Urinary bladder (tissue), 4 donors: ENCODE data around the gene C5AR1. TPM values are rescaled to one million over a fixed set of nuclear protein-coding genes. Genes with fewer than 3 reads are reported as not detected.

Experiments
- DNase-seq: peaks from one replicate; pipeline ENCODE4 v3.0.0-alpha.2; 2015; ENCODE audit errors: extremely low spot score
- H3K27ac ChIP-seq: one replicate; pipeline ENCODE4 v1.5.1; 2013; ENCODE audit warnings: low read depth, mild to moderate bottlenecking, moderate library complexity
- H3K36me3 ChIP-seq: one replicate; pipeline ENCODE4 v1.6.1; 2013; ENCODE audit warnings: mild to moderate bottlenecking, moderate library complexity; ENCODE audit not compliant: insufficient read depth
- H3K4me1 ChIP-seq: one replicate; pipeline ENCODE4 v1.6.1; 2013; ENCODE audit warnings: mild to moderate bottlenecking, moderate library complexity; ENCODE audit not compliant: insufficient read depth
- H3K4me3 ChIP-seq: one replicate; pipeline ENCODE4 v1.5.1; 2013; ENCODE audit warnings: low read depth, low read length
- WGBS: extraction: QIAGEN DNeasy Blood & Tissue Kit; methylation state at CpG from one replicate; pipeline ENCODE4 v1.1.7; 2013; 5-methylcytosine and 5-hydroxymethylcytosine counted together
- polyA plus RNA-seq: library from polyadenylated mRNA; stranded (reverse); fragments of 200-250 nt; gene quantifications from one replicate; pipeline ENCODE4 v1.2.3, GENCODE V29; 2013
- total RNA-seq: library from RNA; depleted of rRNA; stranded (reverse); fragments of >200 nt; gene quantifications from one replicate; pipeline ENCODE4 v1.2.3, GENCODE V29; 2014
- donor health status: healthy with polysubstance abuse.
- donor health status: healthy.

Gene C5AR1
- total and polyA plus RNA-seq, 2 donors: 1.8 to 19.0 TPM

- H3K4me1 ChIP-seq: no peaks in the 10 kb centered on the region
- no peak overlapping the region for H3K27ac ChIP-seq
- H3K36me3 ChIP-seq: no peaks in the 10 kb centered on the region
- 95% methylated on average over 3 of the region's 3 CpGs for WGBS
- H3K4me3 ChIP-seq: no peak overlapping the region
- DNase-seq: no peak
Observed at GRCh38 chr19:47306303-47306702, 3.4 kb upstream of the C5AR1 start.

- WGBS: 63% methylated on average over 8 of the region's 8 CpGs
- DNase-seq: no peak
- H3K4me3 ChIP-seq: no peak overlapping the region
Observed at GRCh38 chr19:47309038-47309437, 623 bp upstream of the C5AR1 start.

GRCh38 chr19:47310323-47310722 is 662 bp downstream of the C5AR1 start:
- H3K27ac ChIP-seq: no peak overlapping the region
- H3K36me3 ChIP-seq: no peaks in the 10 kb centered on the region
- no peaks in the 10 kb centered on the region for H3K4me1 ChIP-seq
- WGBS: 86% methylated on average over 2 of the region's 2 CpGs
- no peak for DNase-seq
- H3K4me3 ChIP-seq: no peak overlapping the region

More at GRCh38 chr19:47309038-47309437, 623 bp upstream of the C5AR1 start:
- no peak overlapping the region for H3K27ac ChIP-seq
- H3K4me1 ChIP-seq: no peaks in the 10 kb centered on the region
- no peaks in the 10 kb centered on the region for H3K36me3 ChIP-seq

- Histone ChIP-seq H3K4me1 (no peaks in the 10 kb centered on the region), H3K4me3 (no peak overlapping the region), H3K27ac (no peak overlapping the region), H3K36me3 (no peaks in the 10 kb centered on the region)
- WGBS: 14% methylated on average over 5 of the region's 5 CpGs
- DNase-seq: no peak
Observed at GRCh38 chr19:47310819-47311218, 1.2 kb downstream of the C5AR1 start.

- no peak overlapping the region for H3K4me3 ChIP-seq
- no peak for DNase-seq
- H3K27ac ChIP-seq: no peak overlapping the region
- no peaks in the 10 kb centered on the region for H3K36me3 ChIP-seq
- WGBS: 89% methylated on average over 5 of the region's 5 CpGs
- no peaks in the 10 kb centered on the region for H3K4me1 ChIP-seq
Observed at GRCh38 chr19:47312366-47313006, 2.8 kb downstream of the C5AR1 start.

GRCh38 chr19:47313754-47314295 is 4.2 kb downstream of the C5AR1 start:
- no peaks in the 10 kb centered on the region for H3K4me1 ChIP-seq
- WGBS: 84% methylated on average over 10 of the region's 10 CpGs
- H3K4me3 ChIP-seq: no peak overlapping the region
- no peak overlapping the region for H3K27ac ChIP-seq
- no peaks in the 10 kb centered on the region for H3K36me3 ChIP-seq
- DNase-seq: no peak

- Histone ChIP-seq H3K4me3 (no peak overlapping the region), H3K27ac (no peak overlapping the region), H3K36me3 (no peaks in the 10 kb centered on the region), H3K4me1 (no peaks in the 10 kb centered on the region)
- 38% methylated on average over 12 of the region's 12 CpGs for WGBS
- DNase-seq: no peak
Observed at GRCh38 chr19:47315125-47315821, 5.6 kb downstream of the C5AR1 start.

- no peak overlapping the region for H3K27ac ChIP-seq
- H3K36me3 ChIP-seq: no peaks in the 10 kb centered on the region
- no peaks in the 10 kb centered on the region for H3K4me1 ChIP-seq
- no peak overlapping the region for H3K4me3 ChIP-seq
- DNase-seq: no peak
- 90% methylated on average over 4 of the region's 4 CpGs for WGBS
Observed at GRCh38 chr19:47316513-47316912, 6.9 kb downstream of the C5AR1 start.

- 93% methylated on average over 46 of the region's 46 CpGs for WGBS
- no peak for DNase-seq
- Histone ChIP-seq H3K36me3 (no peaks in the 10 kb centered on the region), H3K27ac (no peak overlapping the region), H3K4me3 (no peak overlapping the region), H3K4me1 (no peaks in the 10 kb centered on the region)
Observed at GRCh38 chr19:47319923-47320871, 10.5 kb downstream of the C5AR1 start.

GRCh38 chr19:47321630-47322029 is 12.0 kb downstream of the C5AR1 start:
- H3K27ac ChIP-seq: no peak overlapping the region
- 78% methylated on average over 1 of the region's 1 CpG for WGBS

GRCh38 chr19:47322058-47322457 is 12.4 kb downstream of the C5AR1 start:
- H3K4me1 ChIP-seq: no peaks in the 10 kb centered on the region
- no peak overlapping the region for H3K27ac ChIP-seq
- WGBS: 79% methylated on average over 2 of the region's 2 CpGs
- no peaks in the 10 kb centered on the region for H3K36me3 ChIP-seq
- H3K4me3 ChIP-seq: no peak overlapping the region
- no peak for DNase-seq

More at GRCh38 chr19:47321630-47322029, 12.0 kb downstream of the C5AR1 start:
- no peaks in the 10 kb centered on the region for H3K4me1 ChIP-seq
- no peak overlapping the region for H3K4me3 ChIP-seq
- no peak for DNase-seq
- no peaks in the 10 kb centered on the region for H3K36me3 ChIP-seq

- Histone ChIP-seq H3K4me3 (no peak overlapping the region), H3K36me3 (no peaks in the 10 kb centered on the region), H3K4me1 (no peaks in the 10 kb centered on the region), H3K27ac (no peak overlapping the region)
- 77% methylated on average over 8 of the region's 8 CpGs for WGBS
- no peak for DNase-seq
Observed at GRCh38 chr19:47323409-47323808, 13.7 kb downstream of the C5AR1 start.

GRCh38 chr19:47323872-47324271 is 14.2 kb downstream of the C5AR1 start:
- 79% methylated on average over 12 of the region's 12 CpGs for WGBS
- Histone ChIP-seq H3K36me3 (no peaks in the 10 kb centered on the region), H3K4me1 (no peaks in the 10 kb centered on the region), H3K27ac (no peak overlapping the region), H3K4me3 (no peak overlapping the region)
- no peak for DNase-seq
